Esophagus (tissue), 2 donors: ENCODE results near the gene CDC25A. TPM values are rescaled to one million over a fixed set of nuclear protein-coding genes. Genes with fewer than 3 reads are reported as not detected.

Experiments used
- H3K27ac ChIP-seq, 2 donors: one replicate each; pipeline ENCODE4 v1.5.1; 2013; ENCODE audit warnings: low read depth in 2 of 2, mild to moderate bottlenecking in 2 of 2, inconsistent platforms in 1 of 2, low read length in 1 of 2, moderate library complexity in 1 of 2
- H3K27me3 ChIP-seq, 2 donors: one replicate each; pipeline ENCODE4 v1.6.1; 2013; ENCODE audit warnings: low read length in 2 of 2, control low read depth in 1 of 2, mild to moderate bottlenecking in 1 of 2; ENCODE audit not compliant: insufficient read depth in 2 of 2, control insufficient read depth in 1 of 2
- H3K36me3 ChIP-seq, 2 donors: one replicate each; pipeline ENCODE4 v1.6.1; 2013; ENCODE audit warnings: low read length in 1 of 2; ENCODE audit not compliant: control insufficient read depth in 2 of 2, insufficient read depth in 2 of 2
- H3K4me1 ChIP-seq, 2 donors: one replicate each; pipeline ENCODE4 v1.6.1; 2013; ENCODE audit warnings: low read length in 1 of 2; ENCODE audit not compliant: control insufficient read depth in 2 of 2, insufficient read depth in 2 of 2
- H3K4me3 ChIP-seq, 2 donors: one replicate each; pipeline ENCODE4 v1.5.1; 2013; ENCODE audit warnings: low read length in 2 of 2, mild to moderate bottlenecking in 2 of 2, low read depth in 1 of 2, moderate library complexity in 1 of 2
- H3K9me3 ChIP-seq, 2 donors: one replicate each; pipeline ENCODE4 v1.6.1; 2013; ENCODE audit warnings: mild to moderate bottlenecking in 2 of 2, low read depth in 1 of 2, low read length in 1 of 2, moderate library complexity in 1 of 2; ENCODE audit not compliant: control insufficient read depth in 2 of 2, insufficient read depth in 1 of 2
- WGBS, 2 donors: extraction: QIAGEN DNeasy Blood & Tissue Kit; methylation state at CpG; one replicate each; pipeline ENCODE4 v1.1.7; 2013; 5-methylcytosine and 5-hydroxymethylcytosine counted together
- polyA plus RNA-seq, 2 donors: library from polyadenylated mRNA; stranded (reverse); fragments of 200-250 nt; gene quantifications; one replicate each; pipeline ENCODE4 v1.2.3, GENCODE V29; 2013
- donor health status: healthy with polysubstance abuse.
- donor health status: Bipolar disorder and iron deficiency.

CDC25A gene
- polyA plus RNA-seq, 2 donors, result 1.8 to 2.9 TPM

DNA sequence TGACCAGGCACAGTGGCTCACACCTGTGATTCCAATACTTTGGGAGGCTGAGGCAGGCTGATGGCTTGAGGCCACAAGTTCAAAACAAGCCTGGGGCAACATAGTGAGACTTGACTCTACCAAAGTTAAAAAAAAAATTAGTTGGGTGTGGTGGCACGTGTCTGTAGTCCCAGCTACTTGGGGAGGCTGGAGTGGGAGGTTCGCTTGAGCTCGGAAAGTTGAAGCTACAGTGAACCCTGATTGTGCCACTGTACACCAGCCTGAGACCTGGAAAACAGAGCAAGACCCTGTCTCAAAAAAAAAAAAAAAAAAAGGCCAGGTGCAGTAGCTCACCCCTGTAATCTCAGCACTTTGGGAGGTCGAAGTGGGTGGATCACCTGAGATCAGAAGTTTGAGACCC, 3.1 kb downstream of the CDC25A start:
- H3K4me1 ChIP-seq, result peaks cover 0 to 2% of the 10 kb centered on the region in 2 donors
- H3K27ac ChIP-seq, result no peak overlapping the region
- H3K36me3 ChIP-seq, result no peaks in the 10 kb centered on the region
- WGBS, 2 donors, result 77 to 83% methylated on average over 4 of the region's 4 CpGs
- no peak overlapping the region for H3K4me3 ChIP-seq
- H3K9me3 ChIP-seq, result no peaks in the 10 kb centered on the region
- no peaks in the 10 kb centered on the region for H3K27me3 ChIP-seq

DNA sequence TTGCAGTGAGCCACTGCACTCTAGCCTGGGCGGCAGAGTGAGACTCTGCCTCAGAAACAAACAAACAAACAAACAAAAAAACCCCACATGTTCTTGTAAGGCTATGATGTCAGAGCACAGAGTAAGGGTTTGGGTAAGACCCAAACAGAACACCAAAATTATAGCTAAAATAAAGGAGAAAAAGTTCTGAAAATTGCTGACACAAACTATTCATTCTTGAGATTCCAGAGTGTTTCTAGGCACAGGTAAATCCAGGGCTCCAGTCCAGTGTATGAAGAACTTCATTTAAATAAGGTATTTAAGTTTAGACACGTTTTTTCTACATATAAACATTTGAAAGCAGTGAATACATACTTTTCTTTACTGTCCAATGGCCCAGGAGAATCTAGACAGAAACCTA, 3.9 kb downstream of the CDC25A start:
- Histone ChIP-seq H3K36me3 (no peaks in the 10 kb centered on the region), H3K4me3 (no peak overlapping the region), H3K9me3 (no peaks in the 10 kb centered on the region), H3K27me3 (no peaks in the 10 kb centered on the region), H3K27ac (no peak overlapping the region), H3K4me1 (peaks cover 0 to 2% of the 10 kb centered on the region in 2 donors)
- WGBS, 2 donors, result 87 to 89% methylated on average over 2 of the region's 2 CpGs

DNA sequence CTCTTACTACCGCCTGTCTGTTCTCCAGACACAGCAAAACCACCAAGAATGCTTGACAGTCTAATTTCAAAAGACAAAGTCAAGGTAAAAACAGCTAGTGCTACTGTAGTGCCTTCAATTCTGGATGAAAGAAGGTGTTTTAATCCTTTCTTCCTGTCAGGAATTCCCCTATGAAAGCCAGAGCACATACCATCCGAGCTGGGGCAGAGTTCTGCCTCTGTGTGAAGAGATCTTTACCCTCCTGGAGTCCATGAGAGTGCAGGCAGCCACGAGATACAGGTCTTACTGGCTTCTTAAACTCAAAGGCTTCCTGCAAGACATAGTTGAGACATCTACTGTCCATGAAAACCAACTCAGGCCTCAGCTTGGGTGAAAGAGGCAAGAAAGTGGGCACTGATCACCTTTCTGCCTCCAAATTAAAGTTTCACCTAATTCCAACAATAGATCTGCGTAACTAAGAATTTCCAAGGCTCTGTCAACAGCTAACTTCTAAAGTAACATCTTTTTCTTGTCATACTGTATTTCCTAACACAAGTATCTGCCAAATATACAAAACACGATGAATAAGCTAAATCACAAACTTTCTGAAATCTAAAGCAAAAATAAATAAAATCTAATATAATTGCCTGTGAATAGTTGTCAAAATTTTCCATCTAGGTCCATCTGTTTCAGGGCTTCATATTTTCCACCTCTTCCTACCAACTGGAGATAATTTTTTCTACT, 7.5 kb downstream of the CDC25A start:
- Histone ChIP-seq H3K4me1 (no peaks in the 10 kb centered on the region), H3K4me3 (no peak overlapping the region), H3K9me3 (no peaks in the 10 kb centered on the region), H3K27ac (no peak overlapping the region), H3K36me3 (peaks cover 0 to 2% of the 10 kb centered on the region in 2 donors), H3K27me3 (no peaks in the 10 kb centered on the region)
- 72 to 74% methylated on average over 5 of the region's 5 CpGs for WGBS, 2 donors

DNA sequence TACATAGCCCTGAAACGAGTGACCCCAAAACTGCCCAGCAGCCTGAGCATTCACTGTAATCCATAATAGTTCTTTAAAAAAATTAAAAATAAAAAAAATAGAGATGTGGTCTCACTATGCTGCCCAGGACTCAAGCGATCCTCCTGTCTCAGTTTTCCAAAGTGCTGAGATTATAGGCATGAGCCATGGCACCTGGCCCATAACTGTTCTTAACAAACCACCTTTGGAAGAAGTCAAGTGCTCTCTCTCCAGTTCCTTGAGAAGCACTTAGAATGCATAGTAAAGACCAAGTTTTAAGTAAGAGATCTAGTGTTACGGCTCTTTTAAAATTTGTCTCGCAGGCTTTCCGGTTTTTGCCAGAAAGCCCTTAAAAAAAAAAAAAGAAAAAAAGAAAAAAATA, 8.2 kb downstream of the CDC25A start:
- Histone ChIP-seq H3K4me1 (no peaks in the 10 kb centered on the region), H3K4me3 (no peak overlapping the region), H3K9me3 (no peaks in the 10 kb centered on the region), H3K27me3 (no peaks in the 10 kb centered on the region), H3K36me3 (peaks cover 0 to 2% of the 10 kb centered on the region in 2 donors), H3K27ac (no peak overlapping the region)
- 95 to 98% methylated on average over 5 of the region's 5 CpGs for WGBS, 2 donors

DNA sequence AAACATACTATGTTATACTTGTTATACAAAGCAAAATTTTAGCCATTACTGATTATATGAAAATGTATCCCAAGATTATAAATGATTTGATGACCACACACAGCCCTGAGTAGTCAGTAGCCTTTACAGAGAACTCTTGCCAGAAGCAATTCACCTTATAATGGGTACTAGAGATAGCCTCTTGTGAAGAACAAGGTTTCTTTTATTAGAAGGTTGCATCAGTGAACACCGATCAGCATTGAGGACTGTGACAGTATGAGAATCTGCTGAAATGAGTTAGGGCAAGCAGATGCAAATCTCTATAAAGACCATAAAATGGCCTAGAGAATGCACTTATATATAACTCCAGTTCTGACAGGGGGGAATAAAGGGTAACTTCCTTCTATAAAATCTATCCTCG, 10.1 kb downstream of the CDC25A start:
- WGBS, 2 donors, result 96 to 97% methylated on average over 2 of the region's 2 CpGs
- no peaks in the 10 kb centered on the region for H3K9me3 ChIP-seq
- no peaks in the 10 kb centered on the region for H3K27me3 ChIP-seq
- H3K27ac ChIP-seq, result no peak overlapping the region
- peaks cover 0 to 3% of the 10 kb centered on the region in 2 donors for H3K36me3 ChIP-seq
- H3K4me1 ChIP-seq, result no peaks in the 10 kb centered on the region
- no peak overlapping the region for H3K4me3 ChIP-seq

DNA sequence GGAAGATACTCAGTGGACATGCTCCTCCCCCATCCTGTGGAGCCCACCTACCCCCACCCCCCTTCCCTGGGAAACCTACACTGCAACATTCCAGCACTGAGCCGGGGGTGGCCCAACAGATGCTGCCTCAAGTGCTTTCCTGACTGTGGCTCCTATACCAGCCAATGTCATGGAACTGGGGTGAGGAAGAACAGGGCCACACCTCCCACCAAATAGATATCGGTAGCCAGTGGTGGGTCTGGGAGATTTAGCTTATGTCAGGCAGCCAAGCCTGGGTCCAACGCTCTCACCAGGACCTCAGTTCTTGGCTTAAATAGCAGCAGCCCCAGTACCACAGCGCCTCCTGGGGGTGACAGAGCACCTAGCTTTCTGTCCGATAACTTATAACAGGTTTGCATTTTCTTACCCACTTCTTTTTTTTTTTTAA, 30.3 kb downstream of the CDC25A start:
- Histone ChIP-seq H3K27me3 (no peaks in the 10 kb centered on the region), H3K36me3 (peaks cover 0 to 5% of the 10 kb centered on the region in 2 donors), H3K27ac (no peak overlapping the region), H3K9me3 (no peaks in the 10 kb centered on the region), H3K4me3 (no peak overlapping the region), H3K4me1 (no peaks in the 10 kb centered on the region)
- 63 to 64% methylated on average over 5 of the region's 5 CpGs for WGBS, 2 donors

DNA sequence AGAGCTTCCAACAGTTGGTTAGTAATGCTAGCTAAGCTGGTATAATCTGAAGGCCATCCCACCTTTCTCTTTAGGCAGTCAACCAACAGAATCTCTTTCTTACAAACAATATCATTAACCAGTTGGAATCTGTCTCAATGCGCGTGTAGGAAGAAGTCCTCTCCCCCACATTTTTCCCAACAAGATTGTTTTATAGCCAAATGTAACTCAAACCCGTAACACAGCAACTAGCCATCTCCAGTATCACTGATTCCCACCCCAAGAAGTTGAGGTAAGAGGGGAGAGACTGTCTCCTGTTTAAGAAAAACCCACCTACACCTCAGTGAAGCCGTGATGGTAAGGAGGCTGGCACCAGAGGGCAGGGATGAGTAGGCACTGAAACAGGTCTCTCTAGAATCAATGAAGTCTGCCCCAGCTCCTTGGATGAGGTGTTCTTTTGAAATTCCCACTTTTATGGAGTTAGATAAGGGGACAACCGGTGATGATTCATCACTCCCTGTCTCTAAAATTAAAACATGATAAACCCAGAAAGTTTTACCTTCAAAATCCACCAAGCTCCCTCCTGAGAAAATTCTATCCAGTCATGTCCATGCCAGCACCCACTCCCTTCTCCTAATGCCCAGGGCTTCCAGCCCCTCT, 30.9 kb downstream of the CDC25A start:
- Histone ChIP-seq H3K4me1 (peaks cover 0 to under 1% of the 10 kb centered on the region in 2 donors), H3K27ac (no peak overlapping the region), H3K36me3 (peaks cover 0 to 5% of the 10 kb centered on the region in 2 donors), H3K27me3 (no peaks in the 10 kb centered on the region), H3K4me3 (no peak overlapping the region), H3K9me3 (no peaks in the 10 kb centered on the region)
- WGBS, 2 donors, result 86 to 90% methylated on average over 5 of the region's 5 CpGs

DNA sequence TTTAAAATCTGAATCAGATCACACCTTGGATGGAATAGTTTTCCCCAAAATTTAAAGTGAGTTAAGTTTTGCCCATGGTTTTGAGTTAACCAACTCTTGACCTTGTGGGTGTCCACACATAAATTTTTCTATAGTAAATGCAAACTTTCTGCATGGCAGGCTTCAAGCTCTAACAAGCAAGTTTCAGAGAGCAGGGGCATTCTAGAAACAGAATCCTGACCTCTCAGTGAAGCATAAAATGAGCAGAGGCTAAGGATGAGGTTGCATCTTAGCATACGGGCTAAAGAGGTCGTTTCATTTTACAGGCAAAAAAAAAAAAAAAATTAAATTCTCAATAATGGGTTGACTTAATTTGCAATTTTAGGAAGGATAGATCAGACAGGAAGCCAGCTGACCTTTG, 32.1 kb downstream of the CDC25A start:
- 75 to 80% methylated on average over 2 of the region's 2 CpGs for WGBS, 2 donors
- H3K36me3 ChIP-seq, result peaks cover 0 to 5% of the 10 kb centered on the region in 2 donors
- no peaks in the 10 kb centered on the region for H3K9me3 ChIP-seq
- no peaks in the 10 kb centered on the region for H3K27me3 ChIP-seq
- peaks cover 2 to 5% of the 10 kb centered on the region in 2 donors for H3K4me1 ChIP-seq
- H3K4me3 ChIP-seq, result no peak overlapping the region
- no peak overlapping the region for H3K27ac ChIP-seq

DNA sequence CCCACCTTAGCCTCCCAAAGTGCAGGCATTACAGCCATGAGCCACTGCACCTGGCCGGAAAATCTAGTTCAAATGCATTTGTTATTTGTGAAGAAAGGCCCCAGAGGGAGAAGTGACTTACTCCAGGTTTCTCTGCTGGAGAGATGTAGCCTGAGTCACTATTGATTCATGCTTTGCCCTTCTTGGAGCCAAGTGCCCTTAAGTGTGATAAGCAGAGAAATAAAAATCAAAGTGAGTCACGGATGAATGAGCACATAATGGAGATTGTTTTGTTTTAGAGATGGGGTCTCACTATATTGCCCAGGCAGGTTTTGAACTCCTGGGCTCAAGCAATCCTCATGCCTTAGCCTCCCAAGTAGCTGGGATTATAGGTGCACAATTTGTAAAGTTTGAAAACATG, 33.1 kb downstream of the CDC25A start:
- Histone ChIP-seq H3K4me3 (no peak overlapping the region), H3K9me3 (no peaks in the 10 kb centered on the region), H3K4me1 (peaks cover 2 to 5% of the 10 kb centered on the region in 2 donors), H3K36me3 (peaks cover 0 to 5% of the 10 kb centered on the region in 2 donors), H3K27me3 (no peaks in the 10 kb centered on the region), H3K27ac (peak overlapping the region; percentile 0 to 45)
- WGBS, 2 donors, result 37 to 55% methylated on average over 2 of the region's 2 CpGs
